ENCODE results near the gene GALNT5. TPM values are rescaled to one million over a fixed set of nuclear protein-coding genes. Genes with fewer than 3 reads are reported as not detected.
"Not testable (repeated sequence)": the region's sequence is repeated elsewhere in the genome, so short reads cannot be mapped to it uniquely, and the experiment has no call there.

The GALNT5 gene
- total RNA-seq, 1 donor from 2014 or later = 0.11 TPM

DNA sequence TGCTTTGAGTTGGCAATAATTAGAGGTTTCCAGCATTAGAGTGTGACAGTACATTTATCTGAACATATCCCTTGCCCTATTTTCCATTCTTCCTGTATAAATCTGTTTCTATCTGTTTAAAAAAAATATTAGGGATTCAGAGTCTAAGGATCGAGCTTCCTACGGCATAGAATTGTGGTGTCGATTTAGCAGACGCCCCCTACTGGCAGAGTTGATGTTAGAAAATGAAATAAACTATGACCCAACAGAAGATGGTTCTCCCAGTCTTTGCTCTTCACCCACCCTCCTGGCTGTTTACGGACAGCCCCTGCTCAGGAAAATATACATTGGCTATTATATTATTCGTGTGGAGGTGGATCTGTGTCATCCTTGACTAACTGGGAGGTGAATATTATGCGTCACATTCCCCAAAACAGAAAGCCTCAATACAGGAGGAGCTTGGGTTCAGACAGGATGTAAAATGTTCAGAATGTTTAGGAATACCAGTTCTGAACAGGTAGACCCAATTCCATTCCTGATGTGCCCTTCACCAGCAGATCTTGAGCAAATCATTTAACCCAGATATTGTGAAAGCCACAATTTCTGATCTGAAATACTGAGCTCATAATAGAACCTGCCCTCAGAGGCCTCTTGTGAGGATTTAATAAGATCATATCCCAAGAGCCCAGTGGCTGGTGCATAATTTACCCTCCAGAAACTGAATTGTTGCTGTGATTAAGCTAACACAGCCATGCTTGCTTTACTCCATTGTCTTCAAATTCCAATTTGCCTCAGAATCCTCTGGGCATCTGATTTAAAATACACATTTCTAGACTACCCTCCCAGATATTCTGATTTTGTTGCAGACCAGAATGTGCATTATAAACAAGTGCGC lies 78.9 kb downstream of the GALNT5 start:
- Histone ChIP-seq H3K27ac (no peak overlapping the region), H3K9me3 (no peaks in the 10 kb centered on the region), H3K36me3 (no peaks in the 10 kb centered on the region), H3K4me1 (no peaks in the 10 kb centered on the region), H3K4me3 (no peak overlapping the region), H3K27me3 (no peaks in the 10 kb centered on the region)
- no peak for DNase-seq (ENCODE audit: low spot score in 2 of 2)
- TF ChIP-seq, protein P1, sequence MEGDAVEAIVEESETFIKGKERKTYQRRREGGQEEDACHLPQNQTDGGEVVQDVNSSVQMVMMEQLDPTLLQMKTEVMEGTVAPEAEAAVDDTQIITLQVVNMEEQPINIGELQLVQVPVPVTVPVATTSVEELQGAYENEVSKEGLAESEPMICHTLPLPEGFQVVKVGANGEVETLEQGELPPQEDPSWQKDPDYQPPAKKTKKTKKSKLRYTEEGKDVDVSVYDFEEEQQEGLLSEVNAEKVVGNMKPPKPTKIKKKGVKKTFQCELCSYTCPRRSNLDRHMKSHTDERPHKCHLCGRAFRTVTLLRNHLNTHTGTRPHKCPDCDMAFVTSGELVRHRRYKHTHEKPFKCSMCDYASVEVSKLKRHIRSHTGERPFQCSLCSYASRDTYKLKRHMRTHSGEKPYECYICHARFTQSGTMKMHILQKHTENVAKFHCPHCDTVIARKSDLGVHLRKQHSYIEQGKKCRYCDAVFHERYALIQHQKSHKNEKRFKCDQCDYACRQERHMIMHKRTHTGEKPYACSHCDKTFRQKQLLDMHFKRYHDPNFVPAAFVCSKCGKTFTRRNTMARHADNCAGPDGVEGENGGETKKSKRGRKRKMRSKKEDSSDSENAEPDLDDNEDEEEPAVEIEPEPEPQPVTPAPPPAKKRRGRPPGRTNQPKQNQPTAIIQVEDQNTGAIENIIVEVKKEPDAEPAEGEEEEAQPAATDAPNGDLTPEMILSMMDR (IDR thresholded peaks at IDR 0.05) = peak in 2 of 3 experiments; percentile 46 to 49
- intact Hi-C loops (cut with DNase I) = no loop called here

DNA sequence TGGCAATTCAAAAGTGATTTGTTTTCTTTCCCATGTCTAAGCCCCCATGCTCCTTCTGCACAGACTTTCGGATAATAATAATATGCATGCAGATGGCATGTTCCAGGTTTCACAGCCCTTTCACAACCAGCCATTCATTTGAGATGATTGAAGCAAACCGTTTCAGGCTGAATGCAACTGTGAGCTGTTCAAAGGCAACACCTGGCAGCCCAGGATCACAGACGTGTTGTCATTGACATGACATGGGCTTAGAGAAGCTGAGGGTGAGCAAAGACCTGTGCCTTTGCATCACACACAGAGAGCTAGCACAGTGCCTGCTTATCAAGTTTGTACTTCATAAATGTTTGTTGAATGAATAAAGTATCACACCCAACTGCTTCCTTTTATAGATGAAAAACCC lies 80.5 kb downstream of the GALNT5 start:
- intact Hi-C loops (cut with DNase I) = no loop called here

DNA sequence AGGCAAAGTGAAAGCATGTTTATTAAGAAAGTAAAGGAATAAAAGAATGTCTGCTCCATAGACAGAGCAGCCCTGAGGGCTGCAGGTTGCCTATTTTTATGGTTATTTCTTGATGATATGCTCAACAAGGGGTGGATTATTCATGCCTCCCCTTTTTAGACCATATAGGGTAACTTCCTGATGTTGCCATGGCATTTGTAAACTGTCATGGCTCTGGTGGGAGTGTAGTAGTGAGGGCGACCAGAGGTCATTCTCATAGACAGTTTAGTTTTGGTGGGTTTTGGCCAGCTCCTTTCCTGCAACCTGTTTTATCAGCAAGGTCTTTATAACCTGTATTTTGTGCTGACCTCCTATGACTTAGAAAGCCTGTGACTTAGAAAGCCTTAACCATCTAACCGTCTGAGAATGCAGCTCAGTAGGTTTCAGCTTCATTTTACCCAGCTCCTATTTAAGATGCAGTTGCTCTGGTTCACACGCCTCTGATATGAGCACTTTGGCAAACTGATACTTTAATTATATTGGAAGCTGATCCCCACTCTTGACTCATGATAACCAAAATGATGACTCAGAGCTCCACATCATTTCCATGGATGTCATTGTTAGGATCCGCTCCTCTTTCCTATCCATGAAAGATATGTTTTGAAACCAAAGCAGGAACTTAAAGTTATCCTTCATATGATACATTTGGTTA lies 82.6 kb downstream of the GALNT5 start:
- intact Hi-C loops (cut with DNase I) = no loop called here
- H3K27me3 ChIP-seq = no peaks in the 10 kb centered on the region
- TF ChIP-seq, protein P1 (IDR thresholded peaks at IDR 0.05) = no peak

More for the DNA sequence above, 80.5 kb downstream of the GALNT5 start:
- Histone ChIP-seq H3K27ac (no peak overlapping the region), H3K4me1 (no peaks in the 10 kb centered on the region), H3K36me3 (no peaks in the 10 kb centered on the region), H3K27me3 (no peaks in the 10 kb centered on the region), H3K4me3 (no peak overlapping the region), H3K9me3 (no peaks in the 10 kb centered on the region)
- TF ChIP-seq, protein P1 (IDR thresholded peaks at IDR 0.05) = no peak
- DNase-seq (ENCODE audit: low spot score in 2 of 2) = no peak

DNA sequence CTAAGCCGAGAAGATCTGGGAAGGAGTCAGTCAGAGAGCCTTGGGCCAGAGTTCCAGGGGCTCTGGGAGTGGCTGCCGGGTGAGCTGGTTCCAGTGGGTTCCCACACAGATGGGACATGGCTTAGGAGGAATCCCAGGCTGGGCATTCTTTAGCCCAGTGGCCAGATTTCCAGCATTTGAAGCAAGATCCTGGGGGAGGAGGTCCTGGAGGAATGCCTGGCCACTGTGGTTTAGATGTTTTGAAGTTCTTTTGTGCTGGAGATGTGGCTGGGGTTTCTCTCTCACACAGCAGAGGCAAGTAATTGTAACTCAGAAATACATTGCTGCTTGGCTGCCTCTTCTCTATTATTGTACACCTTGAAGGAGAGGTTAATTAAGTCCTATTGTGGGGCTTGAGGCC lies 83.9 kb downstream of the GALNT5 start:
- intact Hi-C loops (cut with DNase I); H3K36me3 ChIP-seq; H3K4me3 ChIP-seq; DNase-seq (ENCODE audit: low spot score in 2 of 2); H3K4me1 ChIP-seq; H3K27ac ChIP-seq; H3K27me3 ChIP-seq; H3K9me3 ChIP-seq: not testable (repeated sequence)

More for the DNA sequence above, 82.6 kb downstream of the GALNT5 start:
- Histone ChIP-seq H3K36me3 (no peaks in the 10 kb centered on the region), H3K4me3 (no peak overlapping the region), H3K27ac (no peak overlapping the region), H3K4me1 (no peaks in the 10 kb centered on the region), H3K9me3 (no peaks in the 10 kb centered on the region)
- DNase-seq (ENCODE audit: low spot score in 2 of 2) = no peak

DNA sequence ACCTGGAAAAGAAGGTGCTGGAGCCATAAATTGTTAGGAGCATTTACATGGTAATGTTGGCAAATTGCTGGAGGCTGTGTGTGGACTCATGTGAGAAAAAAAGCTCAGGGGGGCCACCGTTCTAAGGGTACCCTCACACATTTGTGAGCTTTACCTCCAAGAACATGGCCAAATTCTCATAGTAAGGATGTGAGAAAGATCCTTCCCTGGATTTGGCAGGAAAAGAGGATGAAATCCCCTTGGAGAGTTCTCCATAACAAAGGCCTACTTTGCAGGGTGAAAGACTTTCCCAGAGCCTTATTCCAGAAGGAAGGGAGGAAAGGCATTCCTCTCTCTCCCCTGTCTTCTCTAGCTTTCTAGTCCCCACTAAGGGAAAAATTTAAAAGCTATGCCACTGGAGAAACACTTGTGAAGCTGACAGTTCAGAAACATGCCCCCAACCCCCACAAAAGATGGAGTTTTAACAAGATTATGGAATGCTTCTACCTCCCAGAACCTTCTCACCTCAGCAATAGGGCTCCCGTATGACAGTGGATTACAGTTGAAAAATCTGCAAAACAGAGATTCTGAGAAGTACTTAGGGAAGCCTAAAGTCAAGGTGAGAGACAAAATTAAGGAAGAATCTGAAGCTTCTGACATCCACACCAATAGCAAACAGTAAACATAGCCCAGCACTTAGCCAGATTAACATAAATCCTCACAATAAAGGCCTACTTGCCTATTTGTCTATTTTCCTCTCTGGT lies 88.3 kb downstream of the GALNT5 start:
- Histone ChIP-seq H3K36me3 (no peaks in the 10 kb centered on the region), H3K4me3 (no peak overlapping the region), H3K27ac (no peak overlapping the region), H3K4me1 (no peaks in the 10 kb centered on the region), H3K9me3 (no peaks in the 10 kb centered on the region), H3K27me3 (no peaks in the 10 kb centered on the region)
- TF ChIP-seq, protein P1 (IDR thresholded peaks at IDR 0.05) = no peak
- no peak for DNase-seq (ENCODE audit: low spot score in 2 of 2)
- intact Hi-C loops (cut with DNase I) = no loop called here

Measured in ascending aorta (tissue), 2 donors.